HG03280 (cell line): ENCODE results near the gene PIP5K1A.
A peak's percentile ranks its signal among the peaks of the same experiment; 100 is the strongest.
"Not testable (repeated sequence)": the region's sequence is repeated elsewhere in the genome, so short reads cannot be mapped to it uniquely, and the experiment has no call there.

Experiments used
- ATAC-seq: cut with Tn5 transposase; IDR thresholded peaks from one replicate; pipeline ENCODE4 v1.9.1; 2021; ENCODE audit warnings: mild to moderate bottlenecking, moderate library complexity; ENCODE audit not compliant: unreplicated experiment

PIP5K1A gene

GRCh38 chr1:151198254-151199127 is at the start of gene PIP5K1A:
TSS of gene PIP5K1A (plus strand) at chr1:151198552. CDS start at chr1:151198997, 445 bp downstream.
- peak; percentile 84 for ATAC-seq

DNA sequence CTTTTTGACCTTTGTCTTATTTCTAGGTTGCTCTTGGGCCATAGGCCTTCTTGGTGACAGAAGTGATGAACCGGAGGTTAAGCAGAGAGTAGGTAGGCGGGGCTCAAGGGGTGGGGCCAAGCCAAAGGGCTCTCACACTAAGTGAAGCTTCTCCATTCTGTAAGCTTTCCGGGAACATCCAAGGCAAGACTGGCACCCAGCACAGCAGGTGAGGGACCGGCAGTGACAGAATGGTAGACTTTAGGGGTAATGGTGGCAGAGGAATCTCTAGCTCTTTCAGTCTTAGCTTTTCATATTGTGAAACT is 41.9 kb upstream of the PIP5K1A start, which contains the start of gene TNFAIP8L2:
Gene TNFAIP8L2, plus strand, starts transcription at position 135 of the 305 bp plus-strand sequence. CDS start 2,049 bp downstream, outside the sequence.
- peak; percentile 71 for ATAC-seq

GRCh38 chr1:151157067-151157531 is 41.3 kb upstream of the PIP5K1A start:
- ATAC-seq = no peak

GRCh38 chr1:151158326-151158725 is 40.0 kb upstream of the PIP5K1A start:
- no peak for ATAC-seq

DNA sequence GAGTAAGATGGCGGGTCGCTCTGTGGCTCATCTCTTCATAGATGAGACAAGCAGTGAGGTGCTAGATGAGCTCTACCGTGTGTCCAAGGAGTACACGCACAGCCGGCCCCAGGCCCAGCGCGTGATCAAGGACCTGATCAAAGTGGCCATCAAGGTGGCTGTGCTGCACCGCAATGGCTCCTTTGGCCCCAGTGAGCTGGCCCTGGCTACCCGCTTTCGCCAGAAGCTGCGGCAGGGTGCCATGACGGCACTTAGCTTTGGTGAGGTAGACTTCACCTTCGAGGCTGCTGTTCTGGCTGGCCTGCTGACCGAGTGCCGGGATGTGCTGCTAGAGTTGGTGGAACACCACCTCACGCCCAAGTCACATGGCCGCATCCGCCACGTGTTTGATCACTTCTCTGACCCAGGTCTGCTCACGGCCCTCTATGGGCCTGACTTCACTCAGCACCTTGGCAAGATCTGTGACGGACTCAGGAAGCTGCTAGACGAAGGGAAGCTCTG is 39.6 kb upstream of the PIP5K1A start:
- ATAC-seq = no peak

DNA sequence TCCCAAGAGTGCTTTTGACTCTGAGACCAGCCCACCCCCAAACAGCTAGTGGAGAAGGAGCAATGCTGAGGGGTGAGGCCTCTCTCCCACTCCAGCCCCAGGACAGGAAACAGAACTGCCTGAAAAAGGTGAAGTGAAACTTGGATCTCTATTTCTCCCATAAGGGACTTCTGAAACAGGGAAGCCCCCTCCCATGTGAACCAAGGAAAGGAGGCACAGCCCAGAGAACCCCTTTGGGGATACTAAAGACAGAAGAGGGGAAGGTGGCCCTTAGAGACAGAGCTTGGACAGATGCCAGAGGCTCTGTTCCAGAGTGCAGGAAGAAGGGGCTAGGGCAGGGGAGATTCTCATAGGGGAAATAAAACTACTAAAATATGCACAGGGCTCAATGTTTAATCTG is 39.0 kb upstream of the PIP5K1A start:
- no peak for ATAC-seq

DNA sequence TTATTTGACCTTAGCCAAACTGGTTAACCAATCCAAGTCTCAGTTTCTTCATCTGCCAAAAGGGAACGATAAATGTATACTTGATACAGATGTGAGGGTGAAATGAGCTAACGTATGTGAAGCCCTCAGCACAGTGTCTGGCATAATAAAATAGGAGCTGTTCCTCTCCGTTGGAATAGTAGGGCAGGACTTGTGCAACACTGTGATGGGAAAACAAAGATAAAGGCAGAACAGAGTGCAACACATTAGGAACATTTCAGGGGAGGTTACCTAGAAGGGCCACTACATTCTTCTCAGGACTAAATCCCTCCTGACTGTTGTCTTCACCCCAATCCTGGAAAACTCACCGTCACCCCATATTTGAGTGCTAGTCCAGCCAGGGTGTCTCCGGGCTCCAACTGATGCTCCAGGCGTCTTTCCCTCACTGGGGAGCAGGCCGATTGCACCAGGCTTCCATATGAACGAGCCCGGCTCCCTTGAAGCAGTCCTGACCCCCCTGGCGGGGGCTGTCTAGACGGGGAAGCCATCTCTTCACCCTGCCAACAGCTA is 33.5 kb upstream of the PIP5K1A start:
- ATAC-seq = no peak

GRCh38 chr1:151165281-151165737 is 33.0 kb upstream of the PIP5K1A start:
- peak; percentile 10 for ATAC-seq

DNA sequence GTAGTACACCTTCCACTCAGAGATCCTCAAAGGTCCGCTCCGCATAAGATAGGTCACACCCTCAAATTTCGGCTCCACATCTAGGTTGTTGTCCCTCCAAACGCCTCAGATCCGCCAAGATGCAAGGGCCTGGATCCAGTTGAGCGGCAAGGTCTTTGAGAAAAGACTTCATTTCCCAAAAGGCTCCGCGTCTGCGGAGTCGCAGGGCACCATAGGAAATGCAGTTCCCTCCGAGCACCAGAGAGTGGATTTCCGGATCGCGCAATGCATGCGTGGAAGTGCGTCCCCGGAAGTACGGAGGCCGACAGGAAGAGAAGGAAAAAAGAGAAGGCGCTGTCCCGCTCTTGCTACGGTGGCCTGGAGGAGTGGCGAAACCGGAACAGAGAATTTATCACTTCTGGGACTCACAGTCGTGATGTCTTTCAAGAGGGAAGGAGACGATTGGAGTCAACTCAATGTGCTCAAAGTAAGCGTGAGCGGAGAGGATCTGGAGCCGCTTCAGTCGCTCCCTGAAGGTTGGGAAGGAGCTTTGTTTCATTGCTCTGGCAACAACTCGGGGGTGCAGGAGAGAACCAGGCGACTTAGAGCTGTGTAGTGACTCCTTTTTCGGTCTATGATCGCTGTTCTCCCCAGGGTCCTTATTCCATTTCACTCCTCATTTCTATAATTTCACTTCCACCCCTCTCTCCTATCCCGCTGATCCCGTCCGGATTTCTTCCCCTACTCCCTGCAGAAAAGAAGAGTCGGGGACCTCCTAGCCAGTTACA is 32.4 kb upstream of the PIP5K1A start, which contains the start of the genes LYSMD1 and SCNM1:
Gene LYSMD1, minus strand, starts transcription at position 165 of the 767 bp plus-strand sequence. CDS start 644 bp downstream, outside the sequence.
Gene SCNM1, plus strand, starts transcription at position 407 of the 767 bp plus-strand sequence. Its CDS starts 9 bp downstream, at position 416.
- peak; percentile 93 for ATAC-seq

GRCh38 chr1:151166505-151166956 is 31.8 kb upstream of the PIP5K1A start:
- no peak for ATAC-seq

GRCh38 chr1:151167116-151167515 is 31.2 kb upstream of the PIP5K1A start:
- ATAC-seq = no peak

DNA sequence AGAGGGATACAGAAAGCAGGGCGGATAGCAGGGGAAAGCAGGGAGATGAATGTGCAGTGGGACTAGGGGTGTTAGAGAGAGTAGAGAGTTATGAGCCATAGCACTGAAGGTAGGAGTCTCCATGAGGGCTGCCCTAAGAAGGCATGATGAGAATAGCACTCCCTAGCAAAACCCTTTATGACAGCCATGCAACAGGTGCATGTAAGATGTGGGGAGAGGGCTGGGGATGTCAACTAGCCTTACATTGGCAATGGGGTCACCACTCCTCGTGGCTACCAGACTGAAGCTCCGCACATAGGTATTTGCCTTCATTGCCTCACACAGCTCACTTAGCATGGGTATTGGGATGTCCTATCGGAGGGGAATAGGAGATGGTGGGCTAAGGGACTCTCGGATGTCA is 27.2 kb upstream of the PIP5K1A start:
- ATAC-seq = no peak

- no peak for ATAC-seq
Observed at GRCh38 chr1:151175041-151175741, 23.2 kb upstream of the PIP5K1A start.

DNA sequence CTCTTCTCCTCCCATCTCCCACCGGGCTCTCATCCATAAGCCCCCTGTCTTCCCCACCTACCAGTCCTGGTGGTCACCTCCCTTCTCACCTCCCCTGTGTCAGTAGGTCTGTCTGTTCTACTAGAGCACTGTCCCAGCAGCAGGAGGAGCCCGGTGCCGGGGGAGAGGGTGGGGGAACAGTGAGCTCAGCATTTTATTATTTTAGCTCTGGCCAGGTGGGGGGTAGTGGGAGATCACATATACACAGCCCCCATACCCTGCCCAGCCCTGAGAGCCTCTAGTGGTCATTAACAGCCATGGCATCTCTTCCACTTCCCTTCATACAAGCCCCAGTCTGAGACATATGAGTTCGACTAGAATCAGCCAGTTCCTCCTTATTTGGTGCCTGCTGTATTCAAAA is 22.5 kb upstream of the PIP5K1A start, which contains the start of gene TMOD4:
Gene TMOD4, minus strand, starts transcription at position 119 of the 400 bp plus-strand sequence. CDS start 1,106 bp downstream, outside the sequence.
- no peak for ATAC-seq

- ATAC-seq = no peak
Observed at GRCh38 chr1:151176514-151177045, 21.8 kb upstream of the PIP5K1A start.

GRCh38 chr1:151184211-151184610 is 14.1 kb upstream of the PIP5K1A start:
- no peak for ATAC-seq

GRCh38 chr1:151187205-151187604 is 11.1 kb upstream of the PIP5K1A start:
- ATAC-seq = no peak

- ATAC-seq = not testable (repeated sequence)
Observed at GRCh38 chr1:151188667-151189066, 9.7 kb upstream of the PIP5K1A start.

DNA sequence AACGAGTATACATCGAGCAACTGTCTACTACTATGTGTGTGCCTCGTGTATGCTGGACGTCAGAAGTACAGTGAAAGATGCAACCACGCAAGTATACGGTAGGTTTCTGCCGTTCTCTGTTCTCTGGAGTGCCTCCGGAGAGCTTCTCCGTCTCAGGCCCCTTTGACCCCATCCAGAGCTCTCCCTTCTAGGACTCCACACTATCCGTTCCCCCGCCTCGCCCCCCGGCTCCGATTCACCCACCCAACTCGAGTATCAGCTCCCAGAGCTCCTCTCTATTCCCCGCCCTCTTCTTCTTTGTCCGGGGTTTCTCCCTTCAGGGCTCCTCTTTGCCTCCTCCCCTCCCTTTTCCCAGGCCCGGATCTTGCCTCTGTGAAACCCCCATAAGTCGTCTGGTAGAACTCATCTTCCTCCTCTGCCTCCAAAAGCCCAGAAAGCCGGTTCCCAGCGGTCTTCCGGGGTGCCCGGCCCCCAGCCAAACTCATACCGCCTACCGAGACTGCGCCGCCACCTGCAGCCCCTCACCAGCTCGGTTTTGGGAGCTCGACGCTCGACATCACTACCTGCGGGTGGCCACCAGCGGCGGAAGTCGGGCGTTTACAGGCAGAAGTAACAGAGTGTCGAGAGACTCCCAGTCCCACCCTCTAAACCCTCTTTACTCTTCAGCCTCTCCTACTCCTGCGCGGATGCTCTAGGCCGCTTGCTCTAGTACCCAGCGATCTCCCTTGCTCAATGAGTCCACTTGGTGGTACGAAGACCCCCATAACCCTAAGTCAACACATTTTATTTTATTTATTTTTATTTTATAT is 8.5 kb upstream of the PIP5K1A start, which contains the start of gene VPS72:
Gene VPS72, minus strand, starts transcription at position 561 of the 809 bp plus-strand sequence. Its CDS starts 76 bp downstream, at position 485.
- ATAC-seq = peak; percentile 82
